ENCODE results near the gene TENM4. TPM values are rescaled to one million over a fixed set of nuclear protein-coding genes. Genes with fewer than 3 reads are reported as not detected.

The TENM4 gene
- total RNA-seq, 1 donor from 2014 or later, result 50.7 TPM

DNA sequence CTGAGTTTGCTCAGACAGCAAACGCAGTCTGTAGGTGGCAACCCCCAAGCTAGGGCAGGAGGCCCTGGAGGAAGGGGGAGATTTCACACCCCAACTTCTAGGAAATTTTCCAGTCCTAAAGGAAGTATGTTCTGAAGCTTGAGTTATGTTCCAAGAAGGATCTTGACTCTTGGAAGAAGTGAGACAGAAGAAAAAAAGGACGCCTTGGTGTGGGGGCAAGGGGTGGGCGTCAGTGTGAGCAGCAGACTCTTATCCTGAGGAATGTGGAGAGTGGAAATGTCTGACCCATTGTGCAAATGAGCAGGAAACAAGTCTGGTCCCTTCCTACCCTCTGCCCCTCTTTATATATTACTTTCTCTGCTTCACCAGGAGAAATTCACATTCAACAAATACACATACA lies 497.7 kb downstream of the TENM4 start:
- H3K4me3 Mint-ChIP-seq (ENCODE audit: unreplicated experiment), result no peak overlapping the region
- H3K27ac Mint-ChIP-seq (ENCODE audit: unreplicated experiment), result no peak overlapping the region
- H3K27me3 Mint-ChIP-seq (ENCODE audit: unreplicated experiment), result peaks cover 8% of the 10 kb centered on the region
- H3K4me1 Mint-ChIP-seq (ENCODE audit: low read depth, unreplicated experiment), result peaks cover 40% of the 10 kb centered on the region
- H3K36me3 Mint-ChIP-seq (ENCODE audit: unreplicated experiment), result no peaks in the 10 kb centered on the region
- TF ChIP-seq, protein P1, sequence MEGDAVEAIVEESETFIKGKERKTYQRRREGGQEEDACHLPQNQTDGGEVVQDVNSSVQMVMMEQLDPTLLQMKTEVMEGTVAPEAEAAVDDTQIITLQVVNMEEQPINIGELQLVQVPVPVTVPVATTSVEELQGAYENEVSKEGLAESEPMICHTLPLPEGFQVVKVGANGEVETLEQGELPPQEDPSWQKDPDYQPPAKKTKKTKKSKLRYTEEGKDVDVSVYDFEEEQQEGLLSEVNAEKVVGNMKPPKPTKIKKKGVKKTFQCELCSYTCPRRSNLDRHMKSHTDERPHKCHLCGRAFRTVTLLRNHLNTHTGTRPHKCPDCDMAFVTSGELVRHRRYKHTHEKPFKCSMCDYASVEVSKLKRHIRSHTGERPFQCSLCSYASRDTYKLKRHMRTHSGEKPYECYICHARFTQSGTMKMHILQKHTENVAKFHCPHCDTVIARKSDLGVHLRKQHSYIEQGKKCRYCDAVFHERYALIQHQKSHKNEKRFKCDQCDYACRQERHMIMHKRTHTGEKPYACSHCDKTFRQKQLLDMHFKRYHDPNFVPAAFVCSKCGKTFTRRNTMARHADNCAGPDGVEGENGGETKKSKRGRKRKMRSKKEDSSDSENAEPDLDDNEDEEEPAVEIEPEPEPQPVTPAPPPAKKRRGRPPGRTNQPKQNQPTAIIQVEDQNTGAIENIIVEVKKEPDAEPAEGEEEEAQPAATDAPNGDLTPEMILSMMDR (IDR thresholded peaks at IDR 0.05; ENCODE audit: partially characterized antibody, unreplicated experiment), result no peak
- DNase-seq, result no peak
- H3K9me3 Mint-ChIP-seq (ENCODE audit: unreplicated experiment), result peaks cover 8% of the 10 kb centered on the region

DNA sequence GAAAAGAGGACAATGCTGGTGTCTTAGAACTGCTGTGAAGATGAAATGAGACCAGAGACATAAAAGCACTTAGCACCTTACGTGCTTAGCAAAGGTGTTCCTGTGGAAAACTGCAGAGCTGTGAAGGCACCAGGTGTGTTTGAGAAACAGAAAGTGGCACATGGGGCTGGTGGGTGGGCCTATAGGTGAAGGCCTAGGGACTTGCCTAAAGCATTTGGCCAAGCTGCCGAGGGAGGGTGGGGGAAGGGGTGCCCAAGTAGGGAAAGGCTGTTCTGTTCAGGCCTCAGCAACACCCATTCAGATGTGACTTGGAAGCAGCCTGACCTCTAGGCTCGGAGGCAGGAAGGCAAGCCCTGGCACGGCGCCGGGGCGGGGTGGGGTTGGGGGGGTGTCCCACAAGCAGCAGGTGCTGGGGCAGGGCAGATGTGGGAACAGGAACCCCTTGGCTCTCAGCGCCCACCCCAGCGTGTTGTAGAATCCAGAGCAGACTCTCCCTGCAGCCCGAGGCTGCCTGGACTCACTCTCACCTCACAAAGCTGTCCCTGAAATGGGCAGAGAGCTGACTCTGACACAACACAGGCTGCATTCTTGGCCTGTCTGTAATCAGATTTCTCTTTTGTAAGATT lies 499.5 kb downstream of the TENM4 start:
- Mint-ChIP-seq H3K27ac (ENCODE audit: unreplicated experiment) (peak overlapping the region; percentile 92), H3K36me3 (ENCODE audit: unreplicated experiment) (no peaks in the 10 kb centered on the region), H3K4me1 (ENCODE audit: low read depth, unreplicated experiment) (peaks cover 43% of the 10 kb centered on the region), H3K27me3 (ENCODE audit: unreplicated experiment) (peaks cover 9% of the 10 kb centered on the region), H3K9me3 (ENCODE audit: unreplicated experiment) (peaks cover 10% of the 10 kb centered on the region), H3K4me3 (ENCODE audit: unreplicated experiment) (peak overlapping the region; percentile 75)
- peak; percentile 41 for DNase-seq
- TF ChIP-seq, protein P1 (IDR thresholded peaks at IDR 0.05; ENCODE audit: partially characterized antibody, unreplicated experiment), result no peak

DNA sequence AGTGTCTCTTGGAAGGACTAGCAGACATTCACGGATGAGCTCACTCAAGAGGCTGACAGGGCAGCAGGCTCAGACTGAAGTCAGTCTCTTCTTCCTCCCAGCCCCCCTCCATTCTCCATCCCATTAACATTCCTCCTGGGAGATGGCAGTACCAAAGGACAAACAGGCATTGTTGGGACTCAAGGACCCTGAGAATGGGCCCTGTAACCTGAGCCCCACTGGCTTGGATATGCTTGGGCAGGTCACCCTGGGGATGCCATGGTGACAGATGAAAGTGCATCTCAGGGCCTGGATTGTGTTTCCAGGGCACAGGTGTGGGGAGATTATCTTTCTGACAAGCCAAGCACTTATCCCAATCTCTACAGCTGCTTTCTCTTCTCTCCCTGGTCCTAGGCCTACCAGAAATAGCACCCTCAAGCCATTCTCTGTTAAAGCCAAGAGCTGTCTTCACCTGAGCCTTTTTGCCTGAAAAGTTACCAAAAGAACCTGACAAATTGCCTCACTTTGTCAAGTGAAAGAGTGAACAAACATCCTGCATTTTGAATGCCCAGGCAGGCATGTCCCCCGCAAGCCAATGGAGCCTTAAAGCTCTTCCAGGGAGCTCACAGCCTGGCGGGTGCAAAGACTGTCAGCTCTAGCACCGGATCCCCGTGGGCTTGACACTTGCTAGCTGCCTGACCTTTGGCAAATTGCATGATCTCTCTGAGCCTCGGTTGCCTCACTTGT lies 500.2 kb downstream of the TENM4 start:
- peaks cover 9% of the 10 kb centered on the region for H3K27me3 Mint-ChIP-seq (ENCODE audit: unreplicated experiment)
- TF ChIP-seq, protein P1 (IDR thresholded peaks at IDR 0.05; ENCODE audit: partially characterized antibody, unreplicated experiment), result no peak
- peaks cover 43% of the 10 kb centered on the region for H3K4me1 Mint-ChIP-seq (ENCODE audit: low read depth, unreplicated experiment)
- H3K36me3 Mint-ChIP-seq (ENCODE audit: unreplicated experiment), result no peaks in the 10 kb centered on the region
- H3K27ac Mint-ChIP-seq (ENCODE audit: unreplicated experiment), result peak overlapping the region; percentile 92
- DNase-seq, result peak; percentile 67
- H3K4me3 Mint-ChIP-seq (ENCODE audit: unreplicated experiment), result peak overlapping the region; percentile 75
- peaks cover 10% of the 10 kb centered on the region for H3K9me3 Mint-ChIP-seq (ENCODE audit: unreplicated experiment)

DNA sequence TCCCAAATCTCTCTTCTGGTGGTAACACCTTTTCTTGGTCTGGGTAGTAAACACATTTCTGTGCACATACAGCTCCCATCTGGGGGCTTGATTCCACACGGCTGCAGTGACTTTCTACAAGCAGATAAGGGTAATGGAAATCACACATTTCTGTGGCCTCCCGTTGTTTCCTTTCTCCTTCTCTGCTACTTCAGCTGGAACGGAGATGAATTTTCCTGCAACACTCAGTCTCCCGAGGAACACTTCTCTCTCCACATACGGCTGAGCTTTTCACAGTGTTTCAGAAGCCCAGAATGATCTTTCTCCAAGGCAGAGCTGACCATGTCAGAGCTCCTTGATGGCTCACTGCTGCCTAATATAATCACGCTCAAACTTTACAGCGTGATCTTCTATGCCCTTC lies 501.9 kb downstream of the TENM4 start:
- no peak overlapping the region for H3K4me3 Mint-ChIP-seq (ENCODE audit: unreplicated experiment)
- TF ChIP-seq, protein P1 (IDR thresholded peaks at IDR 0.05; ENCODE audit: partially characterized antibody, unreplicated experiment), result no peak

DNA sequence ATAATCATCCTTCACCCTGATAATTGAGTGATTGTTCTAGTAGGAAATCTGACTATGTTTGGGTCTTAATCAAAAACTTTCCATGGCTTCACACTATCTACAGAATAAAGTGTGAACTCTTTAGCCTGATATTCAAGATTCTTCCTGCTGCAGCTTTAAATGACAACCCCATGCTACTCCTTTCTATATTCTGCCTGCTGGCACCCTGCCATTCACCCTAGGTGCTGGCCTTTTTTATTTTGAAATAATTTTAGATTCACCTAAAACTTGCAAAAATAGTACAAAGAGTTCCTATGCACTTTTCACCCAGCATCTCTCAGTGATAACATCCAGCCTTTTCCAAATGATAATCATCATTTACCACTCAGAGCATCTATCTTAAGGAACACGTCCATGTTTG lies 502.8 kb downstream of the TENM4 start:
- H3K9me3 Mint-ChIP-seq (ENCODE audit: unreplicated experiment), result peaks cover 10% of the 10 kb centered on the region
- peaks cover 35% of the 10 kb centered on the region for H3K4me1 Mint-ChIP-seq (ENCODE audit: low read depth, unreplicated experiment)
- no peak overlapping the region for H3K27ac Mint-ChIP-seq (ENCODE audit: unreplicated experiment)
- DNase-seq, result no peak
- TF ChIP-seq, protein P1 (IDR thresholded peaks at IDR 0.05; ENCODE audit: partially characterized antibody, unreplicated experiment), result no peak
- peaks cover 9% of the 10 kb centered on the region for H3K27me3 Mint-ChIP-seq (ENCODE audit: unreplicated experiment)
- H3K4me3 Mint-ChIP-seq (ENCODE audit: unreplicated experiment), result no peak overlapping the region
- H3K36me3 Mint-ChIP-seq (ENCODE audit: unreplicated experiment), result no peaks in the 10 kb centered on the region

More for the DNA sequence above, 501.9 kb downstream of the TENM4 start:
- Mint-ChIP-seq H3K27ac (ENCODE audit: unreplicated experiment) (peak overlapping the region; percentile 83), H3K4me1 (ENCODE audit: low read depth, unreplicated experiment) (peaks cover 43% of the 10 kb centered on the region), H3K36me3 (ENCODE audit: unreplicated experiment) (no peaks in the 10 kb centered on the region), H3K27me3 (ENCODE audit: unreplicated experiment) (peaks cover 9% of the 10 kb centered on the region), H3K9me3 (ENCODE audit: unreplicated experiment) (peaks cover 10% of the 10 kb centered on the region)
- no peak for DNase-seq
